GM12891 (cell line): Measurements from ENCODE around the gene HSD17B8.

Experiments used
- PAX5 ChIP-seq: IDR thresholded peaks from 2 replicates; pipeline ENCODE4 v1.6.1; 2011; ENCODE audit warnings: low read length, moderate library complexity, mild to moderate bottlenecking; ENCODE audit not compliant: insufficient read depth, severe bottlenecking
- POLR2A ChIP-seq: IDR thresholded peaks from 2 replicates; pipeline ENCODE4 v1.6.1; 2011; ENCODE audit warnings: low read depth, low read length, control low read depth
- POLR2AphosphoS5 ChIP-seq: IDR thresholded peaks from 2 replicates; pipeline ENCODE4 v1.6.1; 2011; ENCODE audit warnings: low read depth, low read length, control low read depth
- POU2F2 ChIP-seq: IDR thresholded peaks from 2 replicates; pipeline ENCODE4 v1.6.1; 2011; ENCODE audit warnings: low read depth, mild to moderate bottlenecking, control low read depth, low read length, moderate library complexity
- SPI1 ChIP-seq: IDR thresholded peaks from 2 replicates; pipeline ENCODE4 v1.6.1; 2011; ENCODE audit warnings: low read depth, low read length, control low read depth

- TF ChIP-seq POLR2AphosphoS5 (no peak), POLR2A (no peak), SPI1 (no peak), POU2F2 (no peak), PAX5 (no peak)
Observed at GRCh38 chr6:33178755-33179475, 25.5 kb upstream of the HSD17B8 start.
